ENCODE data around the gene HMGN4. TPM values are rescaled to one million over a fixed set of nuclear protein-coding genes. Genes with fewer than 3 reads are reported as not detected.
"Not testable (repeated sequence)": the region's sequence is repeated elsewhere in the genome, so short reads cannot be mapped to it uniquely, and the experiment has no call there.

The HMGN4 gene
- polyA plus RNA-seq, 3 donors = 28.1 to 116 (median 91.3) TPM

DNA sequence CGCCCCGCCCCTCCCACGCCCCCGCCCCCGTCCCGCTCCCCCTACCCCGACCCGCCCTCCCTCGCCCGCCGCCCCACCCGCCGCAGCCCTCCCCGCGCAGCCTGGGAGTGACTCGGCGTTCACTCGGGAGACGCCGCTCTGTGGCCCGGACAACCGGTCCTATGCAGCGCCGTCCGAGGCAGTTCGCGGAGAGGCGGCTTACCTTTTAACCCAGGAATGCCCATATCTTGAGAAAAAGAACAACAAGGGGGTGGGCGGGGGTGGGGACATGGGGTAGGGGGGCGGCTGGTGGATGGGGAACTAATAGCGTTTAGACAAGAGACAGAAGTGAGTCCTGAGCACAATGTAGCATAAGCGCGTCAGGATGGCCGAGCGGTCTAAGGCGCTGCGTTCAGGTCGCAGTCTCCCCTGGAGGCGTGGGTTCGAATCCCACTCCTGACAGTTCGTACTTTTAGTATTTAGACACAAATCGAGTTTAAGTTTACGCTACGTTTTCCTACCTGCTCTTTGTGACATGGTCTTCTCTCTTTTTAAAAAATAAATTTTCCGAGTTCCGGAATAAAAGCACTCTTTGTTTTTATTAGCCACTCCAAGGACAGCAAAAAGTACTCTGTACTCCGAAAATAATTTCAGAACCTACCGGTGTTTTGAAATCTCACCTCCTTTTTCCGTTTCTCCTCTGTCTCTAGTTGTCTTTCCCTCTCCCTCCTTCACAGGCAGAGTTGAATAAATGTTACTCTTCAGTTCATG, 17.1 kb upstream of the HMGN4 start:
- Histone ChIP-seq H3K36me3 (replicated peaks in 1 of 2; ENCODE audit: control insufficient read depth in 1 of 2, insufficient read depth in 2 of 2, low read length in 2 of 2) (no peaks in the 10 kb centered on the region), H3K9ac (ENCODE audit: insufficient read depth, low read length, poor library complexity, severe bottlenecking) (peak overlapping the region; percentile 85), H3K4me3 (replicated peaks in 1 of 3; ENCODE audit: low read depth in 2 of 3, low read length in 3 of 3) (peak overlapping the region; percentile 66 to 94 (median 88)), H4K20me1 (ENCODE audit: insufficient read depth, low read length) (no peaks in the 10 kb centered on the region), H3K27ac (ENCODE audit: low read depth in 1 of 2, low read length in 2 of 2) (peak overlapping the region; percentile 91 to 95), H3K9me3 (replicated peaks in 1 of 2; ENCODE audit: control insufficient read depth in 1 of 2, insufficient read depth in 1 of 2, low read length in 2 of 2) (no peaks in the 10 kb centered on the region), H3K79me2 (ENCODE audit: insufficient read depth, low read length) (peaks cover 16% of the 10 kb centered on the region), H2AFZ (ENCODE audit: insufficient read depth, low read depth, low read length, poor library complexity, severe bottlenecking) (peak overlapping the region; percentile 94), H3K4me1 (ENCODE audit: control insufficient read depth in 1 of 2, insufficient read depth in 2 of 2, low read length in 2 of 2) (peaks cover 34 to 56% of the 10 kb centered on the region in 2 donors), H3K27me3 (ENCODE audit: control insufficient read depth in 2 of 2, insufficient read depth in 2 of 2, low read length in 2 of 2) (no peaks in the 10 kb centered on the region), H3K4me2 (replicated peaks; ENCODE audit: extremely low read depth, low read length, poor library complexity, severe bottlenecking) (peak overlapping the region; percentile 82)
- WGBS (ENCODE audit: insufficient coverage) = 0% methylated on average over 21 of the region's 49 CpGs
- TF ChIP-seq, protein P1, sequence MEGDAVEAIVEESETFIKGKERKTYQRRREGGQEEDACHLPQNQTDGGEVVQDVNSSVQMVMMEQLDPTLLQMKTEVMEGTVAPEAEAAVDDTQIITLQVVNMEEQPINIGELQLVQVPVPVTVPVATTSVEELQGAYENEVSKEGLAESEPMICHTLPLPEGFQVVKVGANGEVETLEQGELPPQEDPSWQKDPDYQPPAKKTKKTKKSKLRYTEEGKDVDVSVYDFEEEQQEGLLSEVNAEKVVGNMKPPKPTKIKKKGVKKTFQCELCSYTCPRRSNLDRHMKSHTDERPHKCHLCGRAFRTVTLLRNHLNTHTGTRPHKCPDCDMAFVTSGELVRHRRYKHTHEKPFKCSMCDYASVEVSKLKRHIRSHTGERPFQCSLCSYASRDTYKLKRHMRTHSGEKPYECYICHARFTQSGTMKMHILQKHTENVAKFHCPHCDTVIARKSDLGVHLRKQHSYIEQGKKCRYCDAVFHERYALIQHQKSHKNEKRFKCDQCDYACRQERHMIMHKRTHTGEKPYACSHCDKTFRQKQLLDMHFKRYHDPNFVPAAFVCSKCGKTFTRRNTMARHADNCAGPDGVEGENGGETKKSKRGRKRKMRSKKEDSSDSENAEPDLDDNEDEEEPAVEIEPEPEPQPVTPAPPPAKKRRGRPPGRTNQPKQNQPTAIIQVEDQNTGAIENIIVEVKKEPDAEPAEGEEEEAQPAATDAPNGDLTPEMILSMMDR (IDR thresholded peaks at IDR 0.05) = no peak
- Mint-ChIP-seq H3K4me3 (peak overlapping the region; percentile 88 to 92), H3K4me1 (peaks cover 48% of the 10 kb centered on the region), H3K9me3 (peaks cover 0 to 6% (median 0%) of the 10 kb centered on the region in 7 donors), H3K27me3 (ENCODE audit: low read depth in 3 of 3) (peaks cover 0 to 1% (median 0%) of the 10 kb centered on the region in 3 donors), H3K36me3 (peaks cover 0 to 2% of the 10 kb centered on the region in 2 donors), H3K27ac (peak overlapping the region; percentile 91 to 97 (median 96))
- DNase-seq = peak; percentile 88 to 90 (median 89)
- intact Hi-C loops (cut with micrococcal nuclease) = loop anchor here in 1 of 2 donors (2.0 kb wide), 1 partner anchor 18 kb away; the partner anchor contains the start of gene HMGN4

DNA sequence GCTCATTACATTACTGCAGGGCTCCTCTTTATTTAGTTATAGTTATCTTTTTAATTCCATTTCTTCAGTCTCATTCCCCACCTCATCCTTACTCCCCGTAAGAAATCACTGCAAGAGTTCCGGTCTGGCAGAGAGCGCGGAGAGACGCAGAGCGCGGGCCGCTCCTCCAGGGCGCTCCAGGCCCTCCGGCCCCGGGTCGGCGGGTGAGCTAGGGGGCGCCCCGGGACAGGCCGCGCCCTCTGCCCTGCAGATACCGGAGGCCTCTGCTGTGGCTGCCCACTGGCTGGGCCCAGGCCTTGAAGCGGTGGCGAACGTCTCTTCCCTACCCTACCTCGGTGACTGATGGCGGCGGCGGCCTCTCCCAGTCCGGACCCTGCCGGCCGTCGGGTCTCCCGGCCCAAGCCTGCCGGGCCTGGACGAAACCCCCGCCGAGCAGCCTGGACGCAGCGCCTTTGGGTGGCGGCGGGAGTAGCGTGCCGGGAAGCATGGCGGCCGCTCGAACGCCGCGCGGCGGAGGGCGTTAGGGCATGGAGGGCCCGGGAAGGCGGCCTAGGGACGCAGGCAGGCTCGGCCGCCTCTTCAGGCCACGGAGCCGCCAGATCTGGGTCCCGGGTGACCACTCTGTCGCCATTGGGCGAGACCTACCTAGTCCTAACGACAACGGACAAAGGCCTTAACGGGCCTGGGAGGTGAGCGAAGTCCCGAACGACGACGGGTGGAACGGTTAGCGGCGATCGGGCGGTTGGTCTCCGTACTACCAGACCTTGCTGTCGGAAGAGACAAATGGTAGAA, 16.4 kb upstream of the HMGN4 start:
- peaks cover 0 to 2% of the 10 kb centered on the region in 2 donors for H3K36me3 Mint-ChIP-seq
- H3K27me3 Mint-ChIP-seq (ENCODE audit: low read depth in 3 of 3) = peaks cover 0 to 1% (median 0%) of the 10 kb centered on the region in 3 donors
- Histone ChIP-seq H3K27ac (ENCODE audit: low read depth in 1 of 2, low read length in 2 of 2) (peak overlapping the region; percentile 91 to 95), H3K9ac (ENCODE audit: insufficient read depth, low read length, poor library complexity, severe bottlenecking) (peak overlapping the region; percentile 85), H3K27me3 (ENCODE audit: control insufficient read depth in 2 of 2, insufficient read depth in 2 of 2, low read length in 2 of 2) (no peaks in the 10 kb centered on the region), H3K36me3 (replicated peaks in 1 of 2; ENCODE audit: control insufficient read depth in 1 of 2, insufficient read depth in 2 of 2, low read length in 2 of 2) (no peaks in the 10 kb centered on the region), H3K4me2 (replicated peaks; ENCODE audit: extremely low read depth, low read length, poor library complexity, severe bottlenecking) (peak overlapping the region; percentile 82), H4K20me1 (ENCODE audit: insufficient read depth, low read length) (no peaks in the 10 kb centered on the region), H3K4me1 (ENCODE audit: control insufficient read depth in 1 of 2, insufficient read depth in 2 of 2, low read length in 2 of 2) (peaks cover 35 to 56% of the 10 kb centered on the region in 2 donors), H2AFZ (ENCODE audit: insufficient read depth, low read depth, low read length, poor library complexity, severe bottlenecking) (peak overlapping the region; percentile 94), H3K9me3 (replicated peaks in 1 of 2; ENCODE audit: control insufficient read depth in 1 of 2, insufficient read depth in 1 of 2, low read length in 2 of 2) (no peaks in the 10 kb centered on the region), H3K4me3 (replicated peaks in 1 of 3; ENCODE audit: low read depth in 2 of 3, low read length in 3 of 3) (peak overlapping the region; percentile 66 to 94 (median 88)), H3K79me2 (ENCODE audit: insufficient read depth, low read length) (peaks cover 16% of the 10 kb centered on the region)
- H3K9me3 Mint-ChIP-seq = peaks cover 0 to 6% (median 0%) of the 10 kb centered on the region in 7 donors
- intact Hi-C loops (cut with micrococcal nuclease) = loop anchor here (2.0 kb wide), 2 partner anchors 15 to 17 kb away; partner anchors contain the start of gene HMGN4 (in 1 of the 2)
- peak; percentile 76 to 86 (median 83) for DNase-seq
- TF ChIP-seq, protein P1 (IDR thresholded peaks at IDR 0.05) = peak; percentile 46
- peak overlapping the region; percentile 91 to 97 (median 96) for H3K27ac Mint-ChIP-seq
- H3K4me3 Mint-ChIP-seq = peak overlapping the region; percentile 88 to 92
- whole genome bisulfite sequencing (ENCODE audit: insufficient coverage) = 6% methylated on average over 73 of the region's 74 CpGs
- H3K4me1 Mint-ChIP-seq = peaks cover 50% of the 10 kb centered on the region

DNA sequence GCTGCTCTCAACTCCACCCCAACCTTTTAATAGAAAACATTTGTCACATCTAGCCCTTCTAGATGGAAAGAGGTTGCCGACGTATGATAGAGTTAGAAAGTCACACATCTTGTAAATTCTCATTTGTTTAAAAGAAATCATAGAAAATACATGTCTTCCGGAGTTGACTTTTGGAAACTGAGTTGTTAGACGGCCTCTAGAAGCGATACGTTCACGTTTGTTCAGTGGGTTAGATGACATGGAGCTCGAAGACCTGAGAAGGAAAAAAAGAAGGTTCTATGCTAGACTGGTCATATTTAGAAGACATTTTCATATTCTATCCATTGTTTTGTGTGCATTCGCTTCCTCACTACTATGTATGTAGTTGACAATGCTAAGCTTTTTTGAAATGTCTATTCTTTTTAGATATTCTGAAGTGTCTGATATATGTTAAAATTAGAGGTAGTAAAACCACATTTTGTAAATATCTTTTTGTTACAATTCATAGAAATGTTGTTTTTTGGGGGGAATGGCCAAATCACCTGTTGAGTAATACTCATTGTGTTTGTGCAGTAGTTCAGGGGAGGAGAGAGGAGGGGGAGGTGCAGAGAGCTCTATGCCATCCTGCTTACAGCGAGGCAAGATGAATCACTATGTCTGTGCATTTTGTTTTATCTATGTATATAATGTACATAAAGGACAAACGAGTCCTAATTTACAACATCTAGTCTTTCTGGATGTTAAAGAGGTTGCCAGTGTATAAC, 15.5 kb upstream of the HMGN4 start:
- H2AFZ ChIP-seq (ENCODE audit: insufficient read depth, low read depth, low read length, poor library complexity, severe bottlenecking) = peak overlapping the region; percentile 94
- H3K9ac ChIP-seq (ENCODE audit: insufficient read depth, low read length, poor library complexity, severe bottlenecking) = peak overlapping the region; percentile 85
- not testable (repeated sequence) for H3K27me3 Mint-ChIP-seq (ENCODE audit: low read depth in 3 of 3); H3K36me3 Mint-ChIP-seq; H3K9me3 ChIP-seq (replicated peaks in 1 of 2; ENCODE audit: control insufficient read depth in 1 of 2, insufficient read depth in 1 of 2, low read length in 2 of 2); H4K20me1 ChIP-seq (ENCODE audit: insufficient read depth, low read length); H3K36me3 ChIP-seq (replicated peaks in 1 of 2; ENCODE audit: control insufficient read depth in 1 of 2, insufficient read depth in 2 of 2, low read length in 2 of 2); H3K27me3 ChIP-seq (ENCODE audit: control insufficient read depth in 2 of 2, insufficient read depth in 2 of 2, low read length in 2 of 2); H3K9me3 Mint-ChIP-seq
- peaks cover 16% of the 10 kb centered on the region for H3K79me2 ChIP-seq (ENCODE audit: insufficient read depth, low read length)
- peak overlapping the region; percentile 87 to 96 (median 92) for H3K27ac Mint-ChIP-seq
- no CpG with 5 or more reads among the region's 11 CpGs for WGBS (ENCODE audit: insufficient coverage)
- peak overlapping the region; percentile 91 to 95 for H3K27ac ChIP-seq (ENCODE audit: low read depth in 1 of 2, low read length in 2 of 2)
- H3K4me2 ChIP-seq (replicated peaks; ENCODE audit: extremely low read depth, low read length, poor library complexity, severe bottlenecking) = peak overlapping the region; percentile 82
- peak overlapping the region; percentile 66 to 94 (median 88) for H3K4me3 ChIP-seq (replicated peaks in 1 of 3; ENCODE audit: low read depth in 2 of 3, low read length in 3 of 3)
- intact Hi-C loops (cut with micrococcal nuclease) = loop anchor here in 1 of 2 donors (2.0 kb wide), 1 partner anchor 14 kb away; no protein-coding TSS in a partner anchor
- peaks cover 50% of the 10 kb centered on the region for H3K4me1 Mint-ChIP-seq
- DNase-seq = peak in 2 of 3 donors; percentile 23 to 29
- H3K4me3 Mint-ChIP-seq = peak overlapping the region; percentile 88 to 92
- H3K4me1 ChIP-seq (ENCODE audit: control insufficient read depth in 1 of 2, insufficient read depth in 2 of 2, low read length in 2 of 2) = peaks cover 35 to 56% of the 10 kb centered on the region in 2 donors

Measured in CD14-positive monocyte (primary cell).